HepG2 (cell line): ENCODE data around the gene SPG7. TPM values are rescaled to one million over a fixed set of nuclear protein-coding genes. Genes with fewer than 3 reads are reported as not detected.

ENCODE experiments used
- ARID4A ChIP-seq: sonication (generic); formaldehyde crosslinking; IDR thresholded peaks from 2 replicates; pipeline ENCODE4 v1.5.0; 2020; ENCODE audit warnings: mild to moderate bottlenecking, missing genetic modification reagents, borderline replicate concordance
- BCL6 ChIP-seq: IDR thresholded peaks from 2 replicates; pipeline ENCODE4 v1.6.1; 2016; ENCODE audit warnings: missing genetic modification reagents, missing compliant biosample characterization
- HNF4A ChIP-seq: sonication (generic); formaldehyde crosslinking; IDR thresholded peaks from 2 replicates; pipeline ENCODE4 v1.4.0; 2020; ENCODE audit warnings: missing genetic modification reagents
- MLX ChIP-seq: IDR thresholded peaks from 2 replicates; pipeline ENCODE4 v1.6.1; 2016
- PCBP1 ChIP-seq: fragments of 200-400 bp; formaldehyde crosslinking; IDR thresholded peaks from 2 replicates; pipeline ENCODE4 v1.6.1; 2017; ENCODE audit warnings: mild to moderate bottlenecking, low read depth, low read length, borderline replicate concordance
- RBM39 ChIP-seq: fragments of 200-400 bp; formaldehyde crosslinking; IDR thresholded peaks from one replicate; pipeline ENCODE4 v1.6.1; 2018; ENCODE audit warnings: antibody characterized with exemption, mild to moderate bottlenecking, low read depth, low read length; ENCODE audit not compliant: poor library complexity, severe bottlenecking
- SMAD9 ChIP-seq: sonication (generic); formaldehyde crosslinking; IDR thresholded peaks from 2 replicates; pipeline ENCODE4 v1.5.1; 2020; ENCODE audit warnings: mild to moderate bottlenecking, missing genetic modification reagents
- STAG1 ChIP-seq: sonication (generic); formaldehyde crosslinking; IDR thresholded peaks from 2 replicates; pipeline ENCODE4 v1.4.0; 2020; ENCODE audit warnings: missing genetic modification reagents
- TEAD3 ChIP-seq: optimal IDR thresholded peaks from 2 replicates; pipeline ENCODE3; 2016; ENCODE audit warnings: borderline replicate concordance
- THAP11 ChIP-seq: IDR thresholded peaks from 2 replicates; pipeline ENCODE4 v1.6.1; 2016; ENCODE audit warnings: missing biosample characterization, missing genetic modification reagents
- ZBTB7B ChIP-seq: sonication (generic); formaldehyde crosslinking; IDR thresholded peaks from 2 replicates; pipeline ENCODE4 v1.4.0; 2020; ENCODE audit warnings: missing genetic modification reagents
- ZFP37 ChIP-seq: sonication (generic); formaldehyde crosslinking; IDR thresholded peaks from 2 replicates; pipeline ENCODE4 v1.4.0; 2020; ENCODE audit warnings: missing genetic modification reagents, borderline replicate concordance
- ZNF225 ChIP-seq: sonication (generic); formaldehyde crosslinking; IDR thresholded peaks from 2 replicates; pipeline ENCODE4 v1.4.0; 2020; ENCODE audit warnings: mild to moderate bottlenecking, missing genetic modification reagents
- polyA plus RNA-seq, 8 experiments: library from polyadenylated mRNA; depleted of rRNA in 3 of 8; stranded (reverse) in 7 of 8; unstranded in 1 of 8; fragments of >200 nt; fragmentation: Illumina TruSeq in 4 of 8; extraction: Trizol in 4 of 8; gene quantifications; 2 replicates each; pipeline versions ENCODE4 v1.2.1 to v1.2.3, GENCODE V29; 2011 to 2016; ENCODE audit warnings: low read depth in 4 of 8, missing spikeins in 1 of 8, mixed read lengths in 1 of 8; ENCODE audit not compliant: insufficient read depth in 1 of 8
- total RNA-seq, 5 experiments: library from RNA; depleted of rRNA; stranded (reverse); fragments of >200 nt; fragmentation: Illumina TruSeq; extraction: Trizol; gene quantifications; 2 replicates each; pipeline ENCODE4 v1.2.3, GENCODE V29; 2016; ENCODE audit warnings: low read depth in 1 of 5
- TF ChIP-seq, protein P1 (sequence below): sonication (generic); formaldehyde crosslinking; IDR thresholded peaks from 2 replicates; pipeline ENCODE4 v1.4.0; 2020; ENCODE audit warnings: mild to moderate bottlenecking, low read depth, missing genetic modification reagents
- TF ChIP-seq, protein P2 (sequence below), 2 experiments: sonication (generic) in 1 of 2; formaldehyde crosslinking in 1 of 2; IDR thresholded peaks; 2 replicates each; pipeline versions ENCODE4 v1.4.0 to v1.6.1; 2018 to 2020; ENCODE audit warnings: missing genetic modification reagents in 2 of 2, borderline replicate concordance in 1 of 2, low read depth in 1 of 2, mild to moderate bottlenecking in 1 of 2, missing biosample characterization in 1 of 2
- TF ChIP-seq, protein P3 (sequence below): sonication (generic); formaldehyde crosslinking; conservative IDR thresholded peaks from 2 replicates; pipeline ENCODE4 v1.5.0; 2020; ENCODE audit warnings: missing genetic modification reagents

The SPG7 gene
- total and polyA plus RNA-seq, 2 of the 13 experiments (the other 11 are each of a cell fraction or from before 2014, with no cell fraction given) = 66.0 to 136 TPM

GRCh38 chr16:89489040-89489897 lies 18.9 kb upstream of the SPG7 start (continued):
- TF ChIP-seq BCL6 (CRISPR knock-in tag) = 0 out of 2 replicates have a peak, but pooled peaks have one; percentile 23
- TF ChIP-seq PCBP1 = 0 out of 2 replicates have a peak, but pooled peaks have one; percentile 39
- TF ChIP-seq ARID4A (CRISPR knock-in tag) = peak; percentile 75; the same call in 1 of the 2 replicates
- TF ChIP-seq TEAD3 (CRISPR knock-in tag) = peak; percentile 63
- TF ChIP-seq MLX = no peak
- TF ChIP-seq STAG1 (CRISPR knock-in tag) = peak; percentile 36
- TF ChIP-seq HNF4A (CRISPR knock-in tag) = no peak
- TF ChIP-seq, protein P1, sequence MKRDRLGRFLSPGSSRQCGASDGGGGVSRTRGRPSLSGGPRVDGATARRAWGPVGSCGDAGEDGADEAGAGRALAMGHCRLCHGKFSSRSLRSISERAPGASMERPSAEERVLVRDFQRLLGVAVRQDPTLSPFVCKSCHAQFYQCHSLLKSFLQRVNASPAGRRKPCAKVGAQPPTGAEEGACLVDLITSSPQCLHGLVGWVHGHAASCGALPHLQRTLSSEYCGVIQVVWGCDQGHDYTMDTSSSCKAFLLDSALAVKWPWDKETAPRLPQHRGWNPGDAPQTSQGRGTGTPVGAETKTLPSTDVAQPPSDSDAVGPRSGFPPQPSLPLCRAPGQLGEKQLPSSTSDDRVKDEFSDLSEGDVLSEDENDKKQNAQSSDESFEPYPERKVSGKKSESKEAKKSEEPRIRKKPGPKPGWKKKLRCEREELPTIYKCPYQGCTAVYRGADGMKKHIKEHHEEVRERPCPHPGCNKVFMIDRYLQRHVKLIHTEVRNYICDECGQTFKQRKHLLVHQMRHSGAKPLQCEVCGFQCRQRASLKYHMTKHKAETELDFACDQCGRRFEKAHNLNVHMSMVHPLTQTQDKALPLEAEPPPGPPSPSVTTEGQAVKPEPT (CRISPR knock-in tag) = no peak
- peak; percentile 62 for TF ChIP-seq ZBTB7B
- TF ChIP-seq, protein P2, sequence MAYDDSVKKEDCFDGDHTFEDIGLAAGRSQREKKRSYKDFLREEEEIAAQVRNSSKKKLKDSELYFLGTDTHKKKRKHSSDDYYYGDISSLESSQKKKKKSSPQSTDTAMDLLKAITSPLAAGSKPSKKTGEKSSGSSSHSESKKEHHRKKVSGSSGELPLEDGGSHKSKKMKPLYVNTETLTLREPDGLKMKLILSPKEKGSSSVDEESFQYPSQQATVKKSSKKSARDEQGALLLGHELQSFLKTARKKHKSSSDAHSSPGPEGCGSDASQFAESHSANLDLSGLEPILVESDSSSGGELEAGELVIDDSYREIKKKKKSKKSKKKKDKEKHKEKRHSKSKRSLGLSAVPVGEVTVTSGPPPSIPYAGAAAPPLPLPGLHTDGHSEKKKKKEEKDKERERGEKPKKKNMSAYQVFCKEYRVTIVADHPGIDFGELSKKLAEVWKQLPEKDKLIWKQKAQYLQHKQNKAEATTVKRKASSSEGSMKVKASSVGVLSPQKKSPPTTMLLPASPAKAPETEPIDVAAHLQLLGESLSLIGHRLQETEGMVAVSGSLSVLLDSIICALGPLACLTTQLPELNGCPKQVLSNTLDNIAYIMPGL (CRISPR knock-in tag; IDR thresholded peaks at IDR 0.05; ENCODE audit: borderline replicate concordance in 1 of 2, low read depth in 1 of 2) = peak; percentile 55 to 56; a peak in 2 of 4 replicates
- TF ChIP-seq RBM39 = no peak
- TF ChIP-seq SMAD9 (CRISPR knock-in tag) = no peak
- TF ChIP-seq THAP11 (CRISPR knock-in tag) = peak; percentile 76
- TF ChIP-seq, protein P3, sequence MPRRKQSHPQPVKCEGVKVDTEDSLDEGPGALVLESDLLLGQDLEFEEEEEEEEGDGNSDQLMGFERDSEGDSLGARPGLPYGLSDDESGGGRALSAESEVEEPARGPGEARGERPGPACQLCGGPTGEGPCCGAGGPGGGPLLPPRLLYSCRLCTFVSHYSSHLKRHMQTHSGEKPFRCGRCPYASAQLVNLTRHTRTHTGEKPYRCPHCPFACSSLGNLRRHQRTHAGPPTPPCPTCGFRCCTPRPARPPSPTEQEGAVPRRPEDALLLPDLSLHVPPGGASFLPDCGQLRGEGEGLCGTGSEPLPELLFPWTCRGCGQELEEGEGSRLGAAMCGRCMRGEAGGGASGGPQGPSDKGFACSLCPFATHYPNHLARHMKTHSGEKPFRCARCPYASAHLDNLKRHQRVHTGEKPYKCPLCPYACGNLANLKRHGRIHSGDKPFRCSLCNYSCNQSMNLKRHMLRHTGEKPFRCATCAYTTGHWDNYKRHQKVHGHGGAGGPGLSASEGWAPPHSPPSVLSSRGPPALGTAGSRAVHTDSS (CRISPR knock-in tag) = no peak
- no peak for TF ChIP-seq ZNF225 (CRISPR knock-in tag)
- TF ChIP-seq ZFP37 (CRISPR knock-in tag) = no peak
